ENCODE results near the gene C15orf39. TPM values are rescaled to one million over a fixed set of nuclear protein-coding genes. Genes with fewer than 3 reads are reported as not detected.
A peak's percentile ranks its signal among the peaks of the same experiment; 100 is the strongest.

Gene C15orf39
- total and polyA plus RNA-seq, 9 of the 15 experiments (the other 6 are each of a cell fraction or from before 2014, with no cell fraction given): 0.31 to 29.8 (median 4.4) TPM

DNA sequence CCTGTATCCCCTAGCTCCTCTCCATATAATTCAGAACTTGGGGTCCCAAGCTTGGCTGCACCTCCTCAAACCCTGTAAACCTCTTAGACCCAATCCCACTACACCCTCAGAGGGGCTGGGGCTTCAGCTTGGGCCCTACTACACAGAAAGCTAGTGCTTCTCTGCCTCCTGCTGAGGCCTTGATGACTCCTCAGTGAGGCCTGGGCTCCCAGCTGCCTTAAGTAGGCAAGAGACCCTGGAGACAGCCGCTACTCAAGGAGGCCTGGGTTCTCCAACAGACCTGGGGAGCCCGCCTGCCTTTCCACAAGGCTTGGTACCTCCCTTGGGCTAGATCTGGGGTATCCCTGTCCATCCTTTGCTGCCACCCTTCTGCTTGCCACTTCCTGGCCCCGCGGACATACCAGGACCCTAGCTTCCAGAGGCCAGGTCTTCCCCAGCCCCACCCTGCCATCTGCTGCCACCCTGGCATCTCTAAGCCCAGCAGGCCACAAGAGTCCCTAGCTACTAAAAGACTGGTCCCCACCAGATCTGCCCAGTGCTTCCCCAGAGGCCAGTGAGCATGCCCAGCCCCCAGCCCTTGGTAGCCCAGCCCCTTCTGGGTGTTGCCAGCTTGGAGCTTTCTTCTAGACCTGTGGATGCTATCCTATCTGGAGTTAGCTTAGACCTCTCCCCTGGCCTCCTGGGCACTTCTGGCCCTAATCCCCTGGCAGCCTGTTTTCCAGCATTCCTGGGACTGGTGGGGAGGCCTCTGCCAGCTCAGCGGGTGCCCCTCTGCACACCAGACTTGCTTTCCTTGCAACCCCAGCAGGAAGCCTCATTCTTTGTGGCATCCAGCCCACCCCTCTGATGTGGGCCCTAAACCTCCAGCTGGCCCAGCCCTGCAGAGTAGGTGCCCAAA, 13.7 kb downstream of the C15orf39 start:
- CTCF ChIA-PET (ENCODE audit: low intra/inter-chr PET ratio): no interaction called here
- ATAC-seq: no peak
- no TSS peak for BruUV-seq (replicated peaks)
- H3K36me3 ChIP-seq (ENCODE audit: control insufficient read depth, insufficient read depth, low read length): peaks cover 27% of the 10 kb centered on the region; the same call in 2 of the 3 replicates
- 0 out of 3 replicates have a peak, but pooled peaks cover 2% of the 10 kb centered on the region for H3K79me2 ChIP-seq (ENCODE audit: control insufficient read depth, insufficient read depth, low read length)
- intact Hi-C loops (cut with micrococcal nuclease) (no loop called here), in situ Hi-C loops (cut with MboI) (no loop called here)
- no peak for FAIRE-seq
- peak; percentile 25 for TF ChIP-seq POLR2G (IDR thresholded peaks at IDR 0.05; ENCODE audit: low read depth, low read length)
- peak; percentile 42 for TF ChIP-seq KDM5B (IDR thresholded peaks at IDR 0.05; ENCODE audit: insufficient replicate concordance, low read depth, low read length)
- TF ChIP-seq ARNT (IDR thresholded peaks at IDR 0.05): no peak
- TF ChIP-seq POLR3G (IDR thresholded peaks at IDR 0.05; ENCODE audit: extremely low read depth, insufficient read length, insufficient replicate concordance): no peak
- H4K20me1 ChIP-seq (replicated peaks; ENCODE audit: control insufficient read depth, insufficient read depth, low read length): peaks cover 44% of the 10 kb centered on the region
- no peak overlapping the region for H3K27ac ChIP-seq (ENCODE audit: extremely low read depth, low read depth, low read length)
- peaks cover 0 to 19% of the 10 kb centered on the region in 2 experiments; a peak in 2 of 5 replicates for H3K4me1 ChIP-seq (replicated peaks in 1 of 2; ENCODE audit: control insufficient read depth in 2 of 2, insufficient read depth in 2 of 2, low read length in 2 of 2)
- POLR2A ChIA-PET: interaction anchor here (0.6 to 1.8 kb wide), 13 partner anchors 10 to 710 kb away, joined by 3 to 6 read pairs (median 4); partner anchors contain the start of genes C15orf39 and PPCDC
- no peak for DNase-seq (ENCODE audit: extremely low read depth in 1 of 4, low spot score in 3 of 4)
- H3K9me1 ChIP-seq (ENCODE audit: control insufficient read depth, insufficient read depth, low read length): peaks cover 5% of the 10 kb centered on the region
- 61% methylated on average over 5 of the region's 5 CpGs for WGBS (ENCODE audit: insufficient coverage, low coverage, missing lambda C conversion rate)
- H3K27me3 ChIP-seq (ENCODE audit: control insufficient read depth in 2 of 2, insufficient read depth in 2 of 2, low read length in 2 of 2): no peaks in the 10 kb centered on the region
- H3K4me3 ChIP-seq: no peak overlapping the region
- H3K4me2 ChIP-seq (ENCODE audit: insufficient read depth, low read length): no peak overlapping the region
- no peak overlapping the region for H2AFZ ChIP-seq (ENCODE audit: low read depth, low read length)
- H3K9me3 ChIP-seq (replicated peaks; ENCODE audit: control insufficient read depth, insufficient read depth, low read depth, low read length): no peaks in the 10 kb centered on the region
- peak overlapping the region in 1 of 2 experiments; percentile 28; a peak in 1 of 4 replicates for H3K9ac ChIP-seq (ENCODE audit: insufficient read depth in 1 of 2, low read depth in 2 of 2, low read length in 2 of 2)
